ENCODE results near the gene TLE1.

- TF ChIP-seq POLR2A (IDR thresholded peaks at IDR 0.05) (no peak), CTCF (IDR thresholded peaks at IDR 0.05) (no peak)
These were observed 142.9 kb downstream of the TLE1 start for GRCh38 chr9:81546489-81546888.
